Measurements from ENCODE around the gene GNA12.

GRCh38 chr7:2821161-2821841 lies 22.8 kb downstream of the GNA12 start:
- TF ChIP-seq, protein P1, sequence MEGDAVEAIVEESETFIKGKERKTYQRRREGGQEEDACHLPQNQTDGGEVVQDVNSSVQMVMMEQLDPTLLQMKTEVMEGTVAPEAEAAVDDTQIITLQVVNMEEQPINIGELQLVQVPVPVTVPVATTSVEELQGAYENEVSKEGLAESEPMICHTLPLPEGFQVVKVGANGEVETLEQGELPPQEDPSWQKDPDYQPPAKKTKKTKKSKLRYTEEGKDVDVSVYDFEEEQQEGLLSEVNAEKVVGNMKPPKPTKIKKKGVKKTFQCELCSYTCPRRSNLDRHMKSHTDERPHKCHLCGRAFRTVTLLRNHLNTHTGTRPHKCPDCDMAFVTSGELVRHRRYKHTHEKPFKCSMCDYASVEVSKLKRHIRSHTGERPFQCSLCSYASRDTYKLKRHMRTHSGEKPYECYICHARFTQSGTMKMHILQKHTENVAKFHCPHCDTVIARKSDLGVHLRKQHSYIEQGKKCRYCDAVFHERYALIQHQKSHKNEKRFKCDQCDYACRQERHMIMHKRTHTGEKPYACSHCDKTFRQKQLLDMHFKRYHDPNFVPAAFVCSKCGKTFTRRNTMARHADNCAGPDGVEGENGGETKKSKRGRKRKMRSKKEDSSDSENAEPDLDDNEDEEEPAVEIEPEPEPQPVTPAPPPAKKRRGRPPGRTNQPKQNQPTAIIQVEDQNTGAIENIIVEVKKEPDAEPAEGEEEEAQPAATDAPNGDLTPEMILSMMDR (IDR thresholded peaks at IDR 0.05; ENCODE audit: borderline replicate concordance, extremely low read depth, low read length, poor library complexity, severe bottlenecking), result no peak
- TF ChIP-seq EZH2 (IDR thresholded peaks at IDR 0.05; ENCODE audit: borderline replicate concordance, low read depth, low read length, severe bottlenecking), result no peak

Data from DND-41 (cell line).